CD14-positive monocyte (primary cell): ENCODE data around the gene TSPAN12. TPM values are rescaled to one million over a fixed set of nuclear protein-coding genes. Genes with fewer than 3 reads are reported as not detected.

Experiments
- DNase-seq, 3 donors: peaks; one replicate each; pipeline ENCODE4 v3.0.0-alpha.2; 2011 to 2022
- H2AFZ ChIP-seq: 2 replicates; pipeline ENCODE4 v1.6.0; 2012; ENCODE audit warnings: mild to moderate bottlenecking, low read depth, low read length, inconsistent platforms; ENCODE audit not compliant: insufficient read depth, poor library complexity, severe bottlenecking
- H3K27ac ChIP-seq, 2 donors: 1 replicate in 1 of 2; 2 replicates in 1 of 2; pipeline ENCODE4 v1.5.1; 2012 to 2013; ENCODE audit warnings: low read length in 2 of 2, control low read depth in 1 of 2, inconsistent platforms in 1 of 2, low read depth in 1 of 2, mild to moderate bottlenecking in 1 of 2
- H3K27me3 ChIP-seq, 2 donors: one replicate each; pipeline versions ENCODE4 v1.6.0 to v1.6.1; 2011 to 2013; ENCODE audit warnings: low read length in 2 of 2; ENCODE audit not compliant: control insufficient read depth in 2 of 2, insufficient read depth in 2 of 2
- H3K36me3 ChIP-seq, 2 donors: replicated peaks in 1 of 2; 1 replicate in 1 of 2; 2 replicates in 1 of 2; pipeline versions ENCODE4 v1.5.1 to v1.6.1; 2012 to 2013; ENCODE audit warnings: low read length in 2 of 2, control low read depth in 1 of 2, inconsistent platforms in 1 of 2, mild to moderate bottlenecking in 1 of 2; ENCODE audit not compliant: insufficient read depth in 2 of 2, control insufficient read depth in 1 of 2
- H3K4me1 ChIP-seq, 2 donors: 1 replicate in 1 of 2; 2 replicates in 1 of 2; pipeline versions ENCODE4 v1.5.1 to v1.6.1; 2012 to 2013; ENCODE audit warnings: low read length in 2 of 2, control low read depth in 1 of 2, inconsistent platforms in 1 of 2, mild to moderate bottlenecking in 1 of 2, moderate library complexity in 1 of 2; ENCODE audit not compliant: insufficient read depth in 2 of 2, control insufficient read depth in 1 of 2
- H3K4me2 ChIP-seq: replicated peaks from 2 replicates; pipeline ENCODE3; 2012; ENCODE audit warnings: low read length, moderate library complexity, mild to moderate bottlenecking; ENCODE audit not compliant: poor library complexity, severe bottlenecking; ENCODE audit errors: extremely low read depth
- H3K4me3 ChIP-seq, 3 experiments: fragments of 200-600 bp in 1 of 3; sonication (generic) in 1 of 3; replicated peaks in 1 of 3; 1 replicate in 2 of 3; 2 replicates in 1 of 3; pipeline ENCODE4 v1.5.1; 2011 to 2013; ENCODE audit warnings: low read length in 3 of 3, mild to moderate bottlenecking in 3 of 3, control low read depth in 2 of 3, low read depth in 2 of 3, inconsistent platforms in 1 of 3, moderate library complexity in 1 of 3
- H3K79me2 ChIP-seq: 2 replicates; pipeline ENCODE4 v1.6.0; 2012; ENCODE audit warnings: mild to moderate bottlenecking, control low read depth, inconsistent platforms, low read length, moderate library complexity; ENCODE audit not compliant: insufficient read depth
- H3K9ac ChIP-seq: 2 replicates; pipeline ENCODE4 v1.6.0; 2017; ENCODE audit warnings: low read length, mild to moderate bottlenecking; ENCODE audit not compliant: insufficient read depth, poor library complexity, severe bottlenecking
- H3K9me3 ChIP-seq, 2 donors: replicated peaks in 1 of 2; 1 replicate in 1 of 2; 2 replicates in 1 of 2; pipeline versions ENCODE4 v1.5.1 to v1.6.1; 2012 to 2013; ENCODE audit warnings: low read length in 2 of 2, control low read depth in 1 of 2; ENCODE audit not compliant: control insufficient read depth in 1 of 2, insufficient read depth in 1 of 2
- H4K20me1 ChIP-seq: 2 replicates; pipeline ENCODE4 v1.6.0; 2012; ENCODE audit warnings: mild to moderate bottlenecking, low read length, control low read depth, moderate library complexity; ENCODE audit not compliant: insufficient read depth
- H3K27ac Mint-ChIP-seq, 7 donors: one replicate each; pipeline ENCODE4 v1.8.0; 2020; ENCODE audit warnings: mild to moderate bottlenecking in 7 of 7, mixed read lengths in 7 of 7, moderate library complexity in 6 of 7, inconsistent platforms in 2 of 7
- H3K27me3 Mint-ChIP-seq, 3 donors: one replicate each; pipeline ENCODE4 v1.8.0; 2021 to 2022; ENCODE audit warnings: low read depth in 3 of 3, mild to moderate bottlenecking in 3 of 3, mixed read lengths in 3 of 3, moderate library complexity in 3 of 3, inconsistent platforms in 1 of 3
- H3K36me3 Mint-ChIP-seq, 2 donors: one replicate each; pipeline ENCODE4 v1.8.0; 2020; ENCODE audit warnings: mixed read lengths in 2 of 2, inconsistent platforms in 1 of 2, mild to moderate bottlenecking in 1 of 2
- H3K4me1 Mint-ChIP-seq: one replicate; pipeline ENCODE4 v1.8.0; 2020; ENCODE audit warnings: mild to moderate bottlenecking, mixed read lengths
- H3K4me3 Mint-ChIP-seq, 2 donors: one replicate each; pipeline ENCODE4 v1.8.0; 2020; ENCODE audit warnings: mild to moderate bottlenecking in 2 of 2, mixed read lengths in 2 of 2, moderate library complexity in 1 of 2
- H3K9me3 Mint-ChIP-seq, 7 donors: one replicate each; pipeline ENCODE4 v1.8.0; 2020 to 2022; ENCODE audit warnings: mixed read lengths in 7 of 7, mild to moderate bottlenecking in 6 of 7, moderate library complexity in 6 of 7, inconsistent platforms in 2 of 7
- WGBS: methylation state at CpG from one replicate; pipeline ENCODE4 v1.1.5; 2013; ENCODE audit warnings: missing lambda C conversion rate; ENCODE audit not compliant: insufficient coverage; 5-methylcytosine and 5-hydroxymethylcytosine counted together
- intact Hi-C, 2 donors: fragments of 100-400 bp; cut with micrococcal nuclease; formaldehyde crosslinking; loops; one replicate each; pipeline versions ENCODE4 v1.15.0 to v1.15.1; 2023
- polyA plus RNA-seq, 3 donors: library from polyadenylated mRNA; depleted of rRNA in 1 of 3; unstranded in 2 of 3; stranded (reverse) in 1 of 3; fragments of 300-500 nt in 2 of 3; fragments of >200 nt in 1 of 3; fragmentation: Illumina TruSeq in 2 of 3; gene quantifications; 1 replicate in 2 of 3; 2 replicates in 1 of 3; pipeline ENCODE4 v1.2.3, GENCODE V29; 2012 to 2021
- TF ChIP-seq, protein P1 (sequence below): fragments of 200-600 bp; IDR thresholded peaks from one replicate; pipeline ENCODE4 v1.8.0; 2022; ENCODE audit warnings: antibody characterized with exemption, mild to moderate bottlenecking

The TSPAN12 gene
- polyA plus RNA-seq, 3 donors = not detected

DNA sequence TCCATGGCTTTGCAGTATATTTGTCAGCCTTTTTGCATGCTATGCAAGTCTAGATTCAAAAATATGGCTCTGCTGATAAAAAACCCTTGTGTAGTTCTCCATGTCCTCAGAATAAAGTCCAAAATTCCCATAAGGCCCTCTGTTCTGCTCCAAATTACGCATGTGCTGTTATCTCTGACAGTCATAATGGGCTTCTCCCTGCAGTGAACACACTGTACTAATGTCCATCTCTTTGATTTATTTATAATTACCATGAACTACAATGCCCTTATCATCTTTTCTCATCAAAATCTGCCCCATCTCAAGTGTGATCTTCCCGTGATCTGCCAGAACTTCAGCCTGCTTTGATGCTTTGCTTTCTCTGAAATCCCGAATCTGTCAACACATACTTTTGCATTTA, 87.7 kb downstream of the TSPAN12 start:
- H3K4me3 ChIP-seq = no peak overlapping the region
- Mint-ChIP-seq H3K36me3 (no peaks in the 10 kb centered on the region), H3K27me3 (peaks cover 2 to 8% (median 2%) of the 10 kb centered on the region in 3 donors), H3K4me3 (no peak overlapping the region), H3K27ac (no peak overlapping the region), H3K9me3 (peaks cover 0 to 2% (median 0%) of the 10 kb centered on the region in 7 donors), H3K4me1 (no peaks in the 10 kb centered on the region)
- H3K27me3 ChIP-seq = peaks cover 0 to 2% of the 10 kb centered on the region in 2 donors
- intact Hi-C loops = no loop called here
- no peaks in the 10 kb centered on the region for H3K4me1 ChIP-seq
- 94% methylated on average over 2 of the region's 3 CpGs for WGBS
- no peak overlapping the region for H3K4me2 ChIP-seq
- H4K20me1 ChIP-seq = no peaks in the 10 kb centered on the region
- H3K9me3 ChIP-seq = no peaks in the 10 kb centered on the region
- no peak overlapping the region for H3K27ac ChIP-seq
- H3K9ac ChIP-seq = no peak overlapping the region
- no peak for DNase-seq
- no peak overlapping the region for H2AFZ ChIP-seq
- H3K36me3 ChIP-seq = no peaks in the 10 kb centered on the region
- TF ChIP-seq, protein P1, sequence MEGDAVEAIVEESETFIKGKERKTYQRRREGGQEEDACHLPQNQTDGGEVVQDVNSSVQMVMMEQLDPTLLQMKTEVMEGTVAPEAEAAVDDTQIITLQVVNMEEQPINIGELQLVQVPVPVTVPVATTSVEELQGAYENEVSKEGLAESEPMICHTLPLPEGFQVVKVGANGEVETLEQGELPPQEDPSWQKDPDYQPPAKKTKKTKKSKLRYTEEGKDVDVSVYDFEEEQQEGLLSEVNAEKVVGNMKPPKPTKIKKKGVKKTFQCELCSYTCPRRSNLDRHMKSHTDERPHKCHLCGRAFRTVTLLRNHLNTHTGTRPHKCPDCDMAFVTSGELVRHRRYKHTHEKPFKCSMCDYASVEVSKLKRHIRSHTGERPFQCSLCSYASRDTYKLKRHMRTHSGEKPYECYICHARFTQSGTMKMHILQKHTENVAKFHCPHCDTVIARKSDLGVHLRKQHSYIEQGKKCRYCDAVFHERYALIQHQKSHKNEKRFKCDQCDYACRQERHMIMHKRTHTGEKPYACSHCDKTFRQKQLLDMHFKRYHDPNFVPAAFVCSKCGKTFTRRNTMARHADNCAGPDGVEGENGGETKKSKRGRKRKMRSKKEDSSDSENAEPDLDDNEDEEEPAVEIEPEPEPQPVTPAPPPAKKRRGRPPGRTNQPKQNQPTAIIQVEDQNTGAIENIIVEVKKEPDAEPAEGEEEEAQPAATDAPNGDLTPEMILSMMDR = no peak
- no peaks in the 10 kb centered on the region for H3K79me2 ChIP-seq

DNA sequence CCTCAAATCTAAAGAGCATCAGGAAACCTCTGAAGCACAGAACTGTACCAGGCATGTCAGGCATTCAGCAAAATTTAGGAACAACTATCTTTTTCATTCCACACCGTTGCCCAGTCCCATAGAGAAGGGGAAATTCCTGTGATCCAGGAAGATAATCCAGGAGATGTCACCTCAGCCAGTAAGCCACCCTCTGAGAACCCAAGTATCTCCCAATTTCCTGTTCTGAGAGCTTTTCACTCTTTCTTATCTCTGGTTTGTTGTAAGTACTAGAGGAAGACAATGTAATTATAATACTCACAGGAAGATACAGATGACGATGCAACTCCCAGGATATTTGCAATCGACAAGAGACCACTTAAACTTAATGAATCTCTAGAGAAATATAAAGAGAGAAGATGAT, 97.1 kb downstream of the TSPAN12 start:
- Mint-ChIP-seq H3K4me1 (no peaks in the 10 kb centered on the region), H3K36me3 (no peaks in the 10 kb centered on the region), H3K4me3 (no peak overlapping the region), H3K27me3 (peaks cover 0 to 1% (median 0%) of the 10 kb centered on the region in 3 donors), H3K9me3 (peaks cover 0 to 5% (median 0%) of the 10 kb centered on the region in 7 donors), H3K27ac (no peak overlapping the region)
- H3K9ac ChIP-seq = no peak overlapping the region
- TF ChIP-seq, protein P1 = no peak
- no peak for DNase-seq
- WGBS = no CpG with 5 or more reads among the region's 3 CpGs
- intact Hi-C loops = no loop called here
- no peaks in the 10 kb centered on the region for H4K20me1 ChIP-seq
- H3K4me1 ChIP-seq = no peaks in the 10 kb centered on the region
- no peaks in the 10 kb centered on the region for H3K36me3 ChIP-seq
- no peaks in the 10 kb centered on the region for H3K9me3 ChIP-seq
- H3K27me3 ChIP-seq = no peaks in the 10 kb centered on the region
- no peak overlapping the region for H3K4me3 ChIP-seq
- H3K27ac ChIP-seq = no peak overlapping the region
- H3K4me2 ChIP-seq = no peak overlapping the region
- no peak overlapping the region for H2AFZ ChIP-seq
- H3K79me2 ChIP-seq = no peaks in the 10 kb centered on the region
